Measurements from ENCODE around the gene SMIM9.

- TF ChIP-seq PATZ1 (CRISPR knock-in tag; IDR thresholded peaks at IDR 0.05; ENCODE audit: borderline replicate concordance): no peak
- no peak for TF ChIP-seq C11orf30 (IDR thresholded peaks at IDR 0.05; ENCODE audit: low read depth)
- TF ChIP-seq HINFP (tag; conservative IDR thresholded peaks at IDR 0.05; ENCODE audit: low read depth): no peak
- no peak for TF ChIP-seq PHB2 (IDR thresholded peaks at IDR 0.05; ENCODE audit: low read depth)
Observed at GRCh38 chrX:154802947-154803346, 31.5 kb downstream of the SMIM9 start.

All from K562 (cell line).